Activated naive CD4-positive, alpha-beta T cell treated with anti-CD3 and anti-CD28 coated beads, Interleukin-2, amount 50 U/mL, for 24 hours (primary cell): ENCODE measurements around the gene PBXIP1.
"Not testable (repeated sequence)": the region's sequence is repeated elsewhere in the genome, so short reads cannot be mapped to it uniquely, and the experiment has no call there.

Source experiments
- H3K27ac Mint-ChIP-seq: one replicate; pipeline ENCODE4 v1.8.0; 2021; ENCODE audit warnings: mild to moderate bottlenecking, mixed read lengths
- H3K27me3 Mint-ChIP-seq: one replicate; pipeline ENCODE4 v1.8.0; 2021; ENCODE audit warnings: mixed read lengths
- H3K36me3 Mint-ChIP-seq: one replicate; pipeline ENCODE4 v1.8.0; 2021; ENCODE audit warnings: mixed read lengths
- H3K4me1 Mint-ChIP-seq: one replicate; pipeline ENCODE4 v1.8.0; 2021; ENCODE audit warnings: mixed read lengths
- H3K4me3 Mint-ChIP-seq: one replicate; pipeline ENCODE4 v1.8.0; 2021; ENCODE audit warnings: mild to moderate bottlenecking, mixed read lengths
- H3K9me3 Mint-ChIP-seq: one replicate; pipeline ENCODE4 v1.8.0; 2021; ENCODE audit warnings: mixed read lengths

Gene PBXIP1

DNA sequence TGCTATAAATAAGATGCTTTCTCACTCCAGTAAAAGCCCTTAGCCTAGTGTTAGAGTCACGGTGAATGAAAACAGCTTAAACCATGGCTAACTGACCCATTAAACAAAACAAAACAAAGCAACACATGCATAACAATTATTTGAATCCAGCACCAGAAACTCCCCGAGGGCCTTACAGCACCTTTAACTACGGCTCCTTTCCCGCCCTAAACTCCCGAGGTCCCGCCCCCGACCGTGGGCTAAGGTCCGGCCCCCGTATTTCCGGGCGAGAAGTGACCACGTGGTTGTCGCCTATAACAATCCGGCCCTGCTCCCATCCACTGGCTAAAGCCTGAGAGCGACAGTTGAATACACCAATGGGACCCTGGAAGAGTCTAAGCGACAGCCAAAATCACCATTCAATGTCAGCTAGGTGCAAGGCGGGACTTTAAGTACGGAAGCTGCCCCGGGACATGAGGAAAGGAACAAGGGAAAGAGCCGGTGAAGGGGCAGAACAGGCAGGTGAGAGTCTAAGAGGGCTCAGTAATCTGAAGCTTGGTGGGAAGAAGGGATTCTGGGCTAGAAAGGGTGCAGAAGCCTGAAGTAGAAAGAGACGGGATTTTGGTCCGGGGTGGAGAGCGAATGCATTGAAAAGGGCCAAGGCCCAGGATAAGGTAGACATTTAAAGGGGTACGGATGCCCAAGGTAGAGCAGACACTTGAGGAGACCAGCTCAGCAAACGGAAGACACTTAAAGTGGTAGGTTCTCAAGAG lies 27.2 kb upstream of the PBXIP1 start, which contains the start of gene FLAD1:
Gene FLAD1, plus strand, starts transcription at position 448 of the 752 bp plus-strand sequence. CDS start 351 bp downstream, outside the sequence.
- H3K27me3 Mint-ChIP-seq, result no peaks in the 10 kb centered on the region
- peaks cover 13% of the 10 kb centered on the region for H3K4me1 Mint-ChIP-seq
- H3K9me3 Mint-ChIP-seq, result no peaks in the 10 kb centered on the region
- H3K4me3 Mint-ChIP-seq, result no peak within 1 kb of the TSS
- peaks cover 2% of the 10 kb centered on the region for H3K36me3 Mint-ChIP-seq
- H3K27ac Mint-ChIP-seq, result peak within 1 kb of the TSS; percentile 41

DNA sequence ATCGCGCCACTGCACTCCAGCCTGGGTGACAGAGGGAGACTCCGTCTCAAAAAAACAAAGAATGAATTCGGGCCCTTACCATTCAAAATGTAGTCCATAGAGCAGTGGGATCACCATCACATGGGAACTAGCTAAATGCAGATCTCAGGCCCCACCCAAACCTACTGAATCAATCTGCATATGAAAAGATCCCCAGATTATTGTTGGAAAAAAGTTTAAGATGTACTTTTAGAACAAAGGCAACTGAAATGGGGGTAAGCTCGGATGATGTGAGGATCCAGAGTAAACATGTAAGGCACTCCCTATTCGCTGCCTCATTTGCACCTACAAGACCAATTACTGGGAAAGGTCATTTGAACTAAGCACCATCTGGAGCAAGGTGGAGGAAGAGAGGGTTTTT lies 26.4 kb upstream of the PBXIP1 start:
- Mint-ChIP-seq H3K27ac (peak overlapping the region; percentile 41), H3K36me3 (peaks cover 2% of the 10 kb centered on the region), H3K4me1 (peaks cover 12% of the 10 kb centered on the region), H3K27me3 (no peaks in the 10 kb centered on the region), H3K4me3 (no peak overlapping the region), H3K9me3 (no peaks in the 10 kb centered on the region)

DNA sequence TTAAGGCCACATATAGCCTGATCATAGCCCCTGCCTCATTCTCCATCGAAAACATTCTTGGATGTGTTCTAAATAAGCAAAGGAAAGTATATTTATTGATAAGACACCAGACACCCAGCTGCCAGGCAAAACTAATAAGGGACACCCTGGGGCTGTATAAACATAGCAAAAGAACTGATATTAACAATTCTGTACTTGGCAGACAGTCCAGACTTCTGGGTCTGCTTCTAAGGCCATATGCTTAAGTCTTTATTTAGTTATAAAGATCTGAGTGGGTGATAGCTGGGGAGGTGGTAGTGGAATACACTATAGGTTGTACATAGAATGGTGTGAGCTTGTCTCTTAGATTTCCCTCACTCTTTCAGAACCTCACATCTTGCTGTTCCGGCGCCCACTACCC lies 22.5 kb upstream of the PBXIP1 start:
- no peaks in the 10 kb centered on the region for H3K4me1 Mint-ChIP-seq
- no peaks in the 10 kb centered on the region for H3K9me3 Mint-ChIP-seq
- H3K36me3 Mint-ChIP-seq, result peaks cover 2% of the 10 kb centered on the region
- H3K27ac Mint-ChIP-seq, result no peak overlapping the region
- H3K4me3 Mint-ChIP-seq, result no peak overlapping the region
- H3K27me3 Mint-ChIP-seq, result no peaks in the 10 kb centered on the region

DNA sequence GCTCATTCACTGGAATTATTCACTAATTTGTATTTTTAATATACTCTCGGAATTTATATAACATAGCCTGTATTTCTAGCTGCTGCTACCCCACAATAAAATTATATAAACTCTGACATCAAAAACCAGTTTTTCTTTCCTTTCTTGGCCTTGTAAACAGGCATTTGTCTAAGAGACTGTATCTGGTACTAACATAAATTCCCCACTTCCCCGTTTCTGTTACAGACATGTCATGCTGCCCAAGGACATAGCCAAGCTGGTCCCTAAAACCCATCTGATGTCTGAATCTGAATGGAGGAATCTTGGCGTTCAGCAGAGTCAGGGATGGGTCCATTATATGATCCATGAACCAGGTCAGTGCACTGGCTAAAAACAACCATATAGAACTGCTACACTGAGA lies 21.9 kb upstream of the PBXIP1 start:
- peak overlapping the region; percentile 26 for H3K27ac Mint-ChIP-seq
- H3K27me3 Mint-ChIP-seq, H3K4me1 Mint-ChIP-seq, H3K9me3 Mint-ChIP-seq, H3K4me3 Mint-ChIP-seq, H3K36me3 Mint-ChIP-seq: not testable (repeated sequence)

DNA sequence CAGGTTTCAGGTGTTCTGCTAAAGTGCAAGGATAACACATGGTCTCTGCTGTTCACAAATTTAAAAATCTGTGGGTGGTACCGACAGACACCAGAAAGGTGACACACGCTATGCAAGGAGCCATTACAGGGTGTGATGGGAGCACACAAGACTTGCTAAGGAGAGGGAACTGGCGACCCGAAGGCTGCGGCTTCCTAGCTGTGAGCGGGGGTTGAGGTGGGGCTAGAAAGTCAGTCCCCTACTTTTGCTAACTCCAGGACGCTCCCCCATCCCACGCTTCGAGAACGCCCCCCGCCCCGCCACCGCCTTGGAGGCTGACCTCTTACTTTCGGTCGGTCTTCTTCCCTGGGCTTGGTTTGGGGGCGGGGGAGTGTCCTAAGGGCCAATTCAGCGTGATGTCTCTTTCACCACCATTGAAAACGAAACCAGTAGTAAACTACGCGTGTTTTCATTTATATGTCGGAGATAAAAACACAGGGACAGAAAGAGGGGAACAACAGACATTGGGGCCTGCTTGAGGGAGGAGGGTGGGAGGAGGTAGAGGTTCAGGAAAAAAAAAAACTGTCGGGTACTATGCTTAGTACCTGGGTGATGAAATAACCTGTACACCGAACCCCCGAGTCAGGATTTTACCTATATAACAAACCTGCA lies 19.6 kb upstream of the PBXIP1 start:
- no peak overlapping the region for H3K4me3 Mint-ChIP-seq
- no peaks in the 10 kb centered on the region for H3K9me3 Mint-ChIP-seq
- no peaks in the 10 kb centered on the region for H3K27me3 Mint-ChIP-seq
- H3K4me1 Mint-ChIP-seq, result peaks cover 23% of the 10 kb centered on the region
- peaks cover 2% of the 10 kb centered on the region for H3K36me3 Mint-ChIP-seq
- H3K27ac Mint-ChIP-seq, result no peak overlapping the region

DNA sequence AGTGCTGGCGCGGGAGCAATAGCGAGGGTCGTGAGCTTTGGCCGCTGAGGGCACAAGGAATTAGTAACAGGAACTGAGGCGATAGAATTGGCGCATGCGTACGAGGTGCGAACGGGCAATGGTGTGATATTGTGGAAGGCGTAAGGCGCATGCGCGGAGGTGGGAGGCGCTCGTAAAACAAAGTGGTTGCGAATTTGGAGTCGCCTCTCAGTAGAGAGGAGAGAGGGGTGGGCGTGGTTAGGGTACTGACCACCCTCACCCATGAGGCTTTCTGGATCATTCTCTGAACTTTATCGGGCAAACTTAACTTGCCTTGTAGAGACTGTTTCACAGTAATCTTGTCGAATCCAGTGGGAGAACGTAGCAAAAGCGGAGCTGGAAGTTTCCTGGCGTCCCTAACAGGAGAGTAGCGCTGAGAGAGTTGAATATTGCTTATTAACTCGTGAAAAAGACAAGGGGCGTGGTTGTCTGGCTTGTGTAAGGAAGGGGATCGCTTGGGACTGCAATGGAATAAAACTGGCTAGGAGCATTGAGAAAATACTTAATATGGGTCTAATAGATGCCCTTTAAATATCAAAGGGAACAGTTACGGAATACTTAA lies 19.0 kb upstream of the PBXIP1 start:
- H3K36me3 Mint-ChIP-seq, result peaks cover 2% of the 10 kb centered on the region
- no peak overlapping the region for H3K27ac Mint-ChIP-seq
- H3K9me3 Mint-ChIP-seq, result no peaks in the 10 kb centered on the region
- H3K4me3 Mint-ChIP-seq, result no peak overlapping the region
- peaks cover 23% of the 10 kb centered on the region for H3K4me1 Mint-ChIP-seq
- no peaks in the 10 kb centered on the region for H3K27me3 Mint-ChIP-seq

DNA sequence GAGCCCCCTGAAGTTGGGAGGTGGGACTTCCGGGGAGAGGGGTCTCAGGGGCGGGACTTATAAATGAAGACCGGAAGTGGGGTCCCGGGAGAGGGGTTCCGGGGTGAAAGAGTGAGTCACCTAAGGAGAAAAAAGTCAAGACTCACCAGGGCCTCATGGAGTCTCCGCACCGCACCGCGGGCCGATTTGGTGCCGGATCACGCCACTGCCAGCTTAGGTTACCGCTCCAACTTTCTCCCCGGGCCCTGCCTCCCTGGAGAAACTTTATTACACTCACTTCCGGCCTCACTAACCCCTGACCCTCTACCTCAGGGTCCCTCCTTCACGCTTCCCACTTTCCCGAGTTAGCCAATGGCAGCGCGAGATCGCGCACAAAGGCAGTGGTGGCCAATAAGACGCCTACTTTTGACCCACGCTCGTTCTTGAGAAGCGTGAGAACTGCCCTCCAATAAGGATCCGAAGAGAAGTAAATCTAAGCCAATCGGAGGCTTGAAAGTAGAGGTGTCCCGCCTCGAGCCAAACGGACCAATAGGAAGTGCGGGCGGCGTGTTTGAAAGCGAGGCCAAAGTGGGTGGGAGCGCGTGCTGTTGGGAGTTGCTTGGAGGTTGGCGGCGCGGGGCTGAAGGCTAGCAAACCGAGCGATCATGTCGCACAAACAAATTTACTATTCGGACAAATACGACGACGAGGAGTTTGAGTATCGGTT lies 18.4 kb upstream of the PBXIP1 start, which contains the start of gene CKS1B:
Gene CKS1B, plus strand, starts transcription at position 580 of the 706 bp plus-strand sequence. Its CDS starts 65 bp downstream, at position 645.
- Mint-ChIP-seq H3K4me1 (peaks cover 29% of the 10 kb centered on the region), H3K27ac (no peak within 1 kb of the TSS), H3K27me3 (no peaks in the 10 kb centered on the region), H3K4me3 (no peak within 1 kb of the TSS), H3K36me3 (peaks cover 2% of the 10 kb centered on the region), H3K9me3 (no peaks in the 10 kb centered on the region)

DNA sequence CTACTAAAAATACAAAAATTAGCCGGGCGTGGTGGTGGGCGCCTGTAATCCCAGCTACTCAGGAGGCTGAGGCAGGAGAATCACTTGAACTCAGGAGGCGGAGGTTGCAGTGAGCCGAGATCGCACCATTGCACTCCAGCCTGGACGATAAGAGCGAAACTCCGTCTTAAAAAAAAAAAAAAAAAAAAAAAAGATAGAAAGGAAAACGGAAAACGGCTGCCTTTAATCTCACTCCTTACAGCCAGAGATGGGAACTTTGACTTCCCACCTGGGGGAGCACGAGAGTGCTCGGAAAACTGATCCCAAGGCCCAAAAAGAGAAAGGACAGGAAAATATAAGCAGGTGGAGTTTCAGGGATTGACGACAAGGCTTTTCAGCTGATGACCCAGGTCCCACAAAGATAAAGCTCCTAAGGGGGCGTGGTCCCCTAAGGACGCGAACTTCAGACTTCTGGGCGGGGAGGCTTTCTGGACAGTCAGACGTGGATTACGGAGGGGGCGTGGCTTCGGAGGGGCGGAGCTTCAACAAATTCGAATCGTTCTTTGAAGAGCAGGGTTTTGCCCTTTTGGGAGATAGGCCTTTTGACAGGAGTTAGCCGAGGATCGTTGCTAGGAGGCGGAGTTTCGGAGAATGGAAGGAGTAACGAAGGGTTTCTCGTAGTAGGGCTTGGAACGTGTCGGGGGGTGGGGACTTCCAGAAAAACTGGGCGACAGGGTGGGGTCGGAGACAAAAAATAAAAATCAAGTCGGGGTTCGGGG lies 17.6 kb upstream of the PBXIP1 start:
- Mint-ChIP-seq H3K9me3 (no peaks in the 10 kb centered on the region), H3K27me3 (no peaks in the 10 kb centered on the region), H3K4me1 (peaks cover 33% of the 10 kb centered on the region), H3K27ac (no peak overlapping the region), H3K4me3 (no peak overlapping the region), H3K36me3 (peaks cover 2% of the 10 kb centered on the region)

DNA sequence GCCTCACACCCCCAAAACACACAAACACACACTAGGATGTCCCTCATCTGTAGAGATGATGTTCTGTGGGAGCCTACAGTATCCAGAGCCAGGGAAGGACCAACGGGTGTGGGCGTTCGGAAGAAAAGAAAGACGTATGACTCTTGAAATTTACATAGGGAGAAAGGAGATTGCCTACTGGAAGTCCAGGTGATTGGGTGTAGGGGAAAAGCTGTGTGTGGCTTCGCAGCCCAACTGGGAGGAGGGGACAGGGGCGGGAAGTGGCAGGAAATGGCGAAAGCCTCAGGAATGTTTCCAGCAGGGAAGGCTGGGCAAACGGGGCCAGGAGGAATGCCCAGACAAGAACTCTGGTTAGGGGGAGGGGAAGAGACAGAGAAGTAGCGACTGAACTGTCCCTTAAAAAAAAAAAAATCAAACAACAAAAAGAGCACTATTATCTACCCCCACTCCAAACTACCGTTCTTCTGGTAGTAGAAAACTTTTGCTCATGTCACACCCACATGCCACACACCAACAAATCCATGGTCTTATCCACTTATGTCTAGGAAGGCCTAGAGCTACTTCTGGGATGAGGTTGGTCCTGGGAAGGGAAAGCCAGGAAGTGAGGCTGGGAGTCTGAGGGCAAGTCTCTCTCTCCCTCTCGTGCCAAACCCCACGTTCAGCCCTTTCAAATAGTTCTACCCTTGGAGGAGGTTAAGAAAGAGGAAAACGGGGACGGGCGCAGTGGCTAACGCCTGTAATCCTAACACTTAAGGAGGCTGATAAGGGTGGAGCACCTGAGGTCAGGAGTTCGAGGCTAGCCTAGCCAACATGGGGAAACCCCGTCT lies 16.8 kb upstream of the PBXIP1 start:
- Mint-ChIP-seq H3K27me3 (no peaks in the 10 kb centered on the region), H3K4me1 (peaks cover 38% of the 10 kb centered on the region), H3K9me3 (no peaks in the 10 kb centered on the region), H3K4me3 (no peak overlapping the region), H3K36me3 (peaks cover 2% of the 10 kb centered on the region), H3K27ac (peak overlapping the region; percentile 69)

DNA sequence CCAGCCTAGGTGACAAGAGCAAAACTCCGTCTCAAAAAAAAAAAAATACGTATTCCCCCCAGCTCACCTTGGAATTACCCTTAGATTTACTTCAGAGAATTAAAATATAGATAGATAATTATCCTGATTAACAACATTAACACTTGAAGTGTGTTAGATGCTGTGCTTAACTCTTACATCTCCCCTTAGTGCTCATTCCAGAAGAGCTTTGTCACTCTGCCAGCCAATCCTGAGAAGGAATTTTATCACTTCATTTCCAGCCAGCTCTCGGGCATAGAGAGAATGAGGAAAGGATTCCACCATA lies 16.3 kb upstream of the PBXIP1 start:
- Mint-ChIP-seq H3K27me3 (no peaks in the 10 kb centered on the region), H3K27ac (peak overlapping the region; percentile 69), H3K36me3 (peaks cover 2% of the 10 kb centered on the region), H3K4me3 (no peak overlapping the region), H3K4me1 (peaks cover 38% of the 10 kb centered on the region), H3K9me3 (no peaks in the 10 kb centered on the region)

DNA sequence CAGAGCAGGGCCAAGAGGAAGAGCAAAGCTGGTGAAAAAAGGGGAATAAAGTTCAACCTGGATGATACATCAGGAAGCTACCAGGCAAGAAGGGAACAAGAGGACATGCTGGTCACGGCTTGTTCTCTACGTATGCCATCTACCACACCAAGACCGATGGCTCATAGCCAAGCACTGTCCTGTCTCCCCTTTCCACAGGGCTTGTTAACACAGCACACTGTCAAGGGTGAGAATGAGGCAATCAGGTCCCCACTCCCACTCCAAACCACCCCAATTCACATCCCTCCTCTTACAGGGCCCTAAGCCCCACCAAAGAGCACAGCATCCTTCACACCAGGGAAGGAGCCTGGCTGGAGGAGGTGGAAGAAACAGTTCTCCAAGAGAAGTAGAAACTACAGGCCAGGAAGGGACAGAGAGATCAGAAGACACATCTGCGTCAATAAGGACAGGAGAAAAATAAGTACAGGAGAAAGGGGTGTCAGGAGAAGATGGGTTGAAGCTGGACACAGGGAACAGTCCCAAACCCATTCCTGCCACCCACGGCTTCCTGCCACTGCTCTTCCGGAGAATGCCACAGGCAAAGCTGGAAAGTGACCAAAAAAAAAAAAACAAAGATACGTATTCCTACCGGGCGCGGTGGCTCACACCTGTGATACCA lies 15.6 kb upstream of the PBXIP1 start:
- Mint-ChIP-seq H3K4me3 (peak overlapping the region; percentile 40), H3K4me1 (peaks cover 38% of the 10 kb centered on the region), H3K36me3 (peaks cover 2% of the 10 kb centered on the region), H3K27me3 (no peaks in the 10 kb centered on the region), H3K9me3 (no peaks in the 10 kb centered on the region), H3K27ac (peak overlapping the region; percentile 13)

DNA sequence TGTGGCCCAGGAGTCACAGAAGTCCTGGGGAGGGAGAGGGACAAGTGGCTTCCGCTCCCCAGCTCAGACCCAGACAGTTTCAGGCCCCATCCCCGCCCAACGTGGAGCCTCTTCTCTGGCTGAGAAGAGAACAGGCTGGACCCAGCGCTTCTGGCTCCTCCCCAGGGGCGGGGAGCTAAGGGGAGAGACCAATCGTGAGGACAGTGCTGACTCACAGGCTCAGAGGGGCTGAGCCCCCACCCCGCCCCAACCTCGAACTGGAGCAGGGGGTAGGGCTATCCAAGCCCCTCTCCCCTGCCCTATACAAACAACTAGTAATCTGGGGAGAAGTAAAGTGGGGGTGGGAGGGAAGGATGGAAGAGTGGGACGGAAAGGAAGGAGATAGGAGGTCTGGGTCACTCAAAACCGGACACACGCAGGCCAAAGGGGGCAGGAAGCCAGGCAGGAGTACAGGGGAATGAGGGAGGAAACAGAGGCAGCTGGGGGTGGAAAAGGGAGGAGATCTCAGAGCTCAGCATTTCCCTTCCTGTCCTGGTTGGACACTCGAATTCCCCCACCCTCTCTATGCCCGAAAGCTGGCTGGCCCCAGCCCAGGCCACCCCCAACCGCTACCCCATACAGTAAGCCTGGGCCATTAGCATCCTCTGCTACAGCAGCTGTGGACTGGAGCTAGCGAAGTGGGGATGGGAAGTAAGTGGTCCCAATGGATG lies 14.9 kb upstream of the PBXIP1 start, which contains the start of gene SHC1:
Gene SHC1, minus strand, starts transcription at position 117 of the 710 bp plus-strand sequence. CDS start 221 bp downstream, outside the sequence.
- Mint-ChIP-seq H3K36me3 (peaks cover 2% of the 10 kb centered on the region), H3K4me3 (peak within 1 kb of the TSS; percentile 40), H3K27ac (peak within 1 kb of the TSS; percentile 79), H3K27me3 (no peaks in the 10 kb centered on the region), H3K9me3 (no peaks in the 10 kb centered on the region), H3K4me1 (peaks cover 38% of the 10 kb centered on the region)

DNA sequence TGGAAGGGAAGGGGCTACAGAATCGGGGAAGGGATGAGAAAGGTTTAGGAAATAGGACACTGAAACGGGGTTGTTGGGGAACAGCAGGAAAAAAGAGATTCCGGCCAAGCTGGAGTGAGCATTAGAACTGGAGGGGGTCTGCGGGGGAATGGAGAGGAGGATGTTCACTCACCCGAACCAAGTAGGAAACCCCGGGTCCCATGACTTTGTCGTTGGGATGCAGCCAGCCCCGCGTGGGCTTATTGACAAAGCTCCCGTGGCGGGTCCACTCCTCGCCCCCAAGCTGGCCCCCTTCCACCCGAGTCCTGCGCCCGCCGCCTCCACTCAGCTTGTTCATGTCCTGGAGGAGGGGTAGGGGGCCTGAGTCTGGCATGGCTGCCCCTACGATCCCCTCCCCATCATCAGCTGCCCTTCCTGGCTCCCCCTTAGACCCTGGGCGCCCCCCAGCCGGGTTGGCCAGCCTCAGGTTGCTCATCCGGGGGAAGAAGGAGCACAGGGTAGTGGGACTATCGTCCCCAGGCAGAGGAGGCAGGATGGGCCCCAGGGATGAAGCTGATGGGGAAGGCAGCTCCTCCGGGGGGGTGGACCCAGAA lies 14.1 kb upstream of the PBXIP1 start:
- H3K9me3 Mint-ChIP-seq, result no peaks in the 10 kb centered on the region
- peaks cover 38% of the 10 kb centered on the region for H3K4me1 Mint-ChIP-seq
- peaks cover 4% of the 10 kb centered on the region for H3K36me3 Mint-ChIP-seq
- H3K27me3 Mint-ChIP-seq, result no peaks in the 10 kb centered on the region
- no peak overlapping the region for H3K27ac Mint-ChIP-seq
- no peak overlapping the region for H3K4me3 Mint-ChIP-seq
